ENCODE results near the gene FUT9.

FUT9 gene

GRCh38 chr6:96022225-96022624, 6.5 kb downstream of the FUT9 start:
- H3K9me3 Mint-ChIP-seq, result no peaks in the 10 kb centered on the region
- no peaks in the 10 kb centered on the region for H3K4me1 Mint-ChIP-seq (ENCODE audit: low read depth)
- H3K4me3 Mint-ChIP-seq, result no peak overlapping the region
- H3K27me3 Mint-ChIP-seq, result peaks cover 8% of the 10 kb centered on the region
- H3K27ac Mint-ChIP-seq, result no peak overlapping the region
- no peaks in the 10 kb centered on the region for H3K36me3 Mint-ChIP-seq (ENCODE audit: low read depth)

- no peak overlapping the region for H3K4me3 Mint-ChIP-seq
Measured at GRCh38 chr6:96032661-96033060, 16.9 kb downstream of the FUT9 start.

GRCh38 chr6:96051555-96051954, 35.8 kb downstream of the FUT9 start:
- H3K36me3 Mint-ChIP-seq (ENCODE audit: low read depth), result no peaks in the 10 kb centered on the region

More at GRCh38 chr6:96032661-96033060, 16.9 kb downstream of the FUT9 start:
- no peaks in the 10 kb centered on the region for H3K36me3 Mint-ChIP-seq (ENCODE audit: low read depth)
- no peak overlapping the region for H3K27ac Mint-ChIP-seq
- H3K9me3 Mint-ChIP-seq, result no peaks in the 10 kb centered on the region
- H3K4me1 Mint-ChIP-seq (ENCODE audit: low read depth), result no peaks in the 10 kb centered on the region
- no peaks in the 10 kb centered on the region for H3K27me3 Mint-ChIP-seq

GRCh38 chr6:96058082-96058481, 42.3 kb downstream of the FUT9 start:
- Mint-ChIP-seq H3K9me3 (no peaks in the 10 kb centered on the region), H3K27ac (no peak overlapping the region), H3K27me3 (no peaks in the 10 kb centered on the region), H3K4me3 (no peak overlapping the region), H3K36me3 (ENCODE audit: low read depth) (no peaks in the 10 kb centered on the region), H3K4me1 (ENCODE audit: low read depth) (no peaks in the 10 kb centered on the region)

More at GRCh38 chr6:96051555-96051954, 35.8 kb downstream of the FUT9 start:
- Mint-ChIP-seq H3K4me3 (no peak overlapping the region), H3K27ac (no peak overlapping the region), H3K9me3 (no peaks in the 10 kb centered on the region), H3K27me3 (no peaks in the 10 kb centered on the region), H3K4me1 (ENCODE audit: low read depth) (no peaks in the 10 kb centered on the region)

GRCh38 chr6:96059586-96059985, 43.8 kb downstream of the FUT9 start:
- H3K4me3 Mint-ChIP-seq, result no peak overlapping the region
- H3K27me3 Mint-ChIP-seq, result no peaks in the 10 kb centered on the region
- H3K36me3 Mint-ChIP-seq (ENCODE audit: low read depth), result no peaks in the 10 kb centered on the region
- no peak overlapping the region for H3K27ac Mint-ChIP-seq
- no peaks in the 10 kb centered on the region for H3K9me3 Mint-ChIP-seq
- no peaks in the 10 kb centered on the region for H3K4me1 Mint-ChIP-seq (ENCODE audit: low read depth)

GRCh38 chr6:96060249-96060648, 44.5 kb downstream of the FUT9 start:
- no peaks in the 10 kb centered on the region for H3K4me1 Mint-ChIP-seq (ENCODE audit: low read depth)
- H3K9me3 Mint-ChIP-seq, result no peaks in the 10 kb centered on the region
- H3K36me3 Mint-ChIP-seq (ENCODE audit: low read depth), result no peaks in the 10 kb centered on the region
- no peak overlapping the region for H3K27ac Mint-ChIP-seq
- H3K27me3 Mint-ChIP-seq, result no peaks in the 10 kb centered on the region
- H3K4me3 Mint-ChIP-seq, result no peak overlapping the region

GRCh38 chr6:96065213-96065612, 49.4 kb downstream of the FUT9 start:
- no peak overlapping the region for H3K27ac Mint-ChIP-seq

GRCh38 chr6:96066376-96066775, 50.6 kb downstream of the FUT9 start:
- no peak overlapping the region for H3K4me3 Mint-ChIP-seq
- H3K4me1 Mint-ChIP-seq (ENCODE audit: low read depth), result no peaks in the 10 kb centered on the region
- H3K9me3 Mint-ChIP-seq, result no peaks in the 10 kb centered on the region
- H3K36me3 Mint-ChIP-seq (ENCODE audit: low read depth), result no peaks in the 10 kb centered on the region
- no peaks in the 10 kb centered on the region for H3K27me3 Mint-ChIP-seq
- H3K27ac Mint-ChIP-seq, result no peak overlapping the region

More at GRCh38 chr6:96065213-96065612, 49.4 kb downstream of the FUT9 start:
- Mint-ChIP-seq H3K9me3 (no peaks in the 10 kb centered on the region), H3K4me3 (no peak overlapping the region), H3K27me3 (no peaks in the 10 kb centered on the region), H3K36me3 (ENCODE audit: low read depth) (no peaks in the 10 kb centered on the region), H3K4me1 (ENCODE audit: low read depth) (no peaks in the 10 kb centered on the region)

- no peaks in the 10 kb centered on the region for H3K4me1 Mint-ChIP-seq (ENCODE audit: low read depth)
Measured at GRCh38 chr6:96073555-96073954, 57.8 kb downstream of the FUT9 start.

GRCh38 chr6:96074006-96074405, 58.2 kb downstream of the FUT9 start:
- Mint-ChIP-seq H3K27me3 (no peaks in the 10 kb centered on the region), H3K27ac (no peak overlapping the region), H3K36me3 (ENCODE audit: low read depth) (no peaks in the 10 kb centered on the region), H3K4me1 (ENCODE audit: low read depth) (no peaks in the 10 kb centered on the region), H3K4me3 (no peak overlapping the region), H3K9me3 (no peaks in the 10 kb centered on the region)

More at GRCh38 chr6:96073555-96073954, 57.8 kb downstream of the FUT9 start:
- no peaks in the 10 kb centered on the region for H3K9me3 Mint-ChIP-seq
- H3K27ac Mint-ChIP-seq, result no peak overlapping the region
- no peaks in the 10 kb centered on the region for H3K27me3 Mint-ChIP-seq
- no peak overlapping the region for H3K4me3 Mint-ChIP-seq
- H3K36me3 Mint-ChIP-seq (ENCODE audit: low read depth), result no peaks in the 10 kb centered on the region

GRCh38 chr6:96075826-96076225, 60.1 kb downstream of the FUT9 start:
- no peak overlapping the region for H3K27ac Mint-ChIP-seq
- no peak overlapping the region for H3K4me3 Mint-ChIP-seq
- H3K9me3 Mint-ChIP-seq, result no peaks in the 10 kb centered on the region
- H3K27me3 Mint-ChIP-seq, result no peaks in the 10 kb centered on the region
- no peaks in the 10 kb centered on the region for H3K4me1 Mint-ChIP-seq (ENCODE audit: low read depth)
- H3K36me3 Mint-ChIP-seq (ENCODE audit: low read depth), result no peaks in the 10 kb centered on the region

- no peak overlapping the region for H3K4me3 Mint-ChIP-seq
- H3K36me3 Mint-ChIP-seq (ENCODE audit: low read depth), result no peaks in the 10 kb centered on the region
- no peaks in the 10 kb centered on the region for H3K9me3 Mint-ChIP-seq
- no peaks in the 10 kb centered on the region for H3K27me3 Mint-ChIP-seq
- H3K4me1 Mint-ChIP-seq (ENCODE audit: low read depth), result no peaks in the 10 kb centered on the region
- no peak overlapping the region for H3K27ac Mint-ChIP-seq
Measured at GRCh38 chr6:96086745-96087144, 71.0 kb downstream of the FUT9 start.

GRCh38 chr6:96089173-96089572, 73.4 kb downstream of the FUT9 start:
- no peaks in the 10 kb centered on the region for H3K9me3 Mint-ChIP-seq
- H3K27me3 Mint-ChIP-seq, result no peaks in the 10 kb centered on the region
- no peak overlapping the region for H3K27ac Mint-ChIP-seq
- H3K4me3 Mint-ChIP-seq, result no peak overlapping the region
- H3K4me1 Mint-ChIP-seq (ENCODE audit: low read depth), result no peaks in the 10 kb centered on the region
- H3K36me3 Mint-ChIP-seq (ENCODE audit: low read depth), result no peaks in the 10 kb centered on the region

- Mint-ChIP-seq H3K4me3 (no peak overlapping the region), H3K9me3 (peaks cover 3% of the 10 kb centered on the region), H3K27ac (no peak overlapping the region), H3K27me3 (no peaks in the 10 kb centered on the region), H3K4me1 (ENCODE audit: low read depth) (no peaks in the 10 kb centered on the region), H3K36me3 (ENCODE audit: low read depth) (no peaks in the 10 kb centered on the region)
Measured at GRCh38 chr6:96094077-96094476, 78.3 kb downstream of the FUT9 start.

GRCh38 chr6:96099069-96099468, 83.3 kb downstream of the FUT9 start:
- H3K4me1 Mint-ChIP-seq (ENCODE audit: low read depth), result no peaks in the 10 kb centered on the region
- H3K9me3 Mint-ChIP-seq, result peaks cover 3% of the 10 kb centered on the region
- H3K27me3 Mint-ChIP-seq, result no peaks in the 10 kb centered on the region
- H3K36me3 Mint-ChIP-seq (ENCODE audit: low read depth), result no peaks in the 10 kb centered on the region
- H3K27ac Mint-ChIP-seq, result no peak overlapping the region
- H3K4me3 Mint-ChIP-seq, result no peak overlapping the region

GRCh38 chr6:96101564-96101963, 85.8 kb downstream of the FUT9 start:
- Mint-ChIP-seq H3K4me1 (ENCODE audit: low read depth) (no peaks in the 10 kb centered on the region), H3K9me3 (peaks cover 3% of the 10 kb centered on the region), H3K36me3 (ENCODE audit: low read depth) (no peaks in the 10 kb centered on the region)

More at GRCh38 chr6:96101564-96101963, 85.8 kb downstream of the FUT9 start:
- H3K4me3 Mint-ChIP-seq, result no peak overlapping the region
- H3K27ac Mint-ChIP-seq, result no peak overlapping the region
- no peaks in the 10 kb centered on the region for H3K27me3 Mint-ChIP-seq
